ENCODE measurements around the gene TXLNG. TPM values are rescaled to one million over a fixed set of nuclear protein-coding genes. Genes with fewer than 3 reads are reported as not detected.

The TXLNG gene
- total RNA-seq, 1 donor from 2014 or later = 37.1 TPM

GRCh38 chrX:16797841-16798240 is 11.6 kb downstream of the TXLNG start:
- Histone ChIP-seq H2AFZ (replicated peaks) (no peak overlapping the region), H4K20me1 (ENCODE audit: low read depth) (peaks cover 6% of the 10 kb centered on the region), H3K9ac (no peak overlapping the region), H3K27me3 (no peaks in the 10 kb centered on the region), H3F3A (ENCODE audit: low read depth) (no peaks in the 10 kb centered on the region), H3K4me2 (no peak overlapping the region), H3K79me2 (ENCODE audit: low read depth) (peaks cover 94% of the 10 kb centered on the region), H3K4me3 (no peak overlapping the region), H3K9me3 (ENCODE audit: low read depth) (no peaks in the 10 kb centered on the region), H3K27ac (no peak overlapping the region), H3K4me1 (no peaks in the 10 kb centered on the region), H3K36me3 (peaks cover 5% of the 10 kb centered on the region)
- no peaks in the 10 kb centered on the region for H3K9me3 Mint-ChIP-seq
- H3K27ac Mint-ChIP-seq = no peak overlapping the region
- TF ChIP-seq, protein P1, sequence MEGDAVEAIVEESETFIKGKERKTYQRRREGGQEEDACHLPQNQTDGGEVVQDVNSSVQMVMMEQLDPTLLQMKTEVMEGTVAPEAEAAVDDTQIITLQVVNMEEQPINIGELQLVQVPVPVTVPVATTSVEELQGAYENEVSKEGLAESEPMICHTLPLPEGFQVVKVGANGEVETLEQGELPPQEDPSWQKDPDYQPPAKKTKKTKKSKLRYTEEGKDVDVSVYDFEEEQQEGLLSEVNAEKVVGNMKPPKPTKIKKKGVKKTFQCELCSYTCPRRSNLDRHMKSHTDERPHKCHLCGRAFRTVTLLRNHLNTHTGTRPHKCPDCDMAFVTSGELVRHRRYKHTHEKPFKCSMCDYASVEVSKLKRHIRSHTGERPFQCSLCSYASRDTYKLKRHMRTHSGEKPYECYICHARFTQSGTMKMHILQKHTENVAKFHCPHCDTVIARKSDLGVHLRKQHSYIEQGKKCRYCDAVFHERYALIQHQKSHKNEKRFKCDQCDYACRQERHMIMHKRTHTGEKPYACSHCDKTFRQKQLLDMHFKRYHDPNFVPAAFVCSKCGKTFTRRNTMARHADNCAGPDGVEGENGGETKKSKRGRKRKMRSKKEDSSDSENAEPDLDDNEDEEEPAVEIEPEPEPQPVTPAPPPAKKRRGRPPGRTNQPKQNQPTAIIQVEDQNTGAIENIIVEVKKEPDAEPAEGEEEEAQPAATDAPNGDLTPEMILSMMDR (IDR thresholded peaks at IDR 0.05) = no peak
- TF ChIP-seq EZH2 (IDR thresholded peaks at IDR 0.05) (no peak), EZH2phosphoT487 (IDR thresholded peaks at IDR 0.05) (no peak)
- H3K27me3 Mint-ChIP-seq (ENCODE audit: insufficient read depth, low read depth) = peaks cover 3% of the 10 kb centered on the region
- no peaks in the 10 kb centered on the region for H3K4me1 Mint-ChIP-seq
- H3K36me3 Mint-ChIP-seq = peaks cover 27% of the 10 kb centered on the region
- H3K4me3 Mint-ChIP-seq = no peak overlapping the region
- DNase-seq (ENCODE audit: low spot score) = no peak

- peaks cover 24% of the 10 kb centered on the region for H3K36me3 Mint-ChIP-seq
- H3K27me3 ChIP-seq = no peaks in the 10 kb centered on the region
- H3K9me3 Mint-ChIP-seq = no peaks in the 10 kb centered on the region
- TF ChIP-seq EZH2 (IDR thresholded peaks at IDR 0.05) (no peak), EZH2phosphoT487 (IDR thresholded peaks at IDR 0.05) (no peak)
- TF ChIP-seq, protein P1 (IDR thresholded peaks at IDR 0.05) = no peak
- H3K4me3 Mint-ChIP-seq = no peak overlapping the region
- peaks cover 11% of the 10 kb centered on the region for H4K20me1 ChIP-seq (ENCODE audit: low read depth)
- H3K4me1 Mint-ChIP-seq = peaks cover 6% of the 10 kb centered on the region
- no peak overlapping the region for H3K4me3 ChIP-seq
- H3K4me2 ChIP-seq = no peak overlapping the region
- no peaks in the 10 kb centered on the region for H3K36me3 ChIP-seq
- H3K9ac ChIP-seq = no peak overlapping the region
- no peaks in the 10 kb centered on the region for H3K9me3 ChIP-seq (ENCODE audit: low read depth)
- H3F3A ChIP-seq (ENCODE audit: low read depth) = no peaks in the 10 kb centered on the region
- H3K27ac Mint-ChIP-seq = no peak overlapping the region
- no peak for DNase-seq (ENCODE audit: low spot score)
- H2AFZ ChIP-seq (replicated peaks) = no peak overlapping the region
- no peak overlapping the region for H3K27ac ChIP-seq
- peaks cover 94% of the 10 kb centered on the region for H3K79me2 ChIP-seq (ENCODE audit: low read depth)
- peaks cover 4% of the 10 kb centered on the region for H3K4me1 ChIP-seq
- H3K27me3 Mint-ChIP-seq (ENCODE audit: insufficient read depth, low read depth) = peaks cover 2% of the 10 kb centered on the region
These were observed 18.7 kb downstream of the TXLNG start for GRCh38 chrX:16804923-16805464.

- Histone ChIP-seq H3K27me3 (no peaks in the 10 kb centered on the region), H3K4me3 (no peak overlapping the region), H3K4me2 (no peak overlapping the region), H3K36me3 (no peaks in the 10 kb centered on the region), H3F3A (ENCODE audit: low read depth) (no peaks in the 10 kb centered on the region), H2AFZ (replicated peaks) (no peak overlapping the region), H3K9me3 (ENCODE audit: low read depth) (no peaks in the 10 kb centered on the region), H4K20me1 (ENCODE audit: low read depth) (peaks cover 11% of the 10 kb centered on the region), H3K9ac (no peak overlapping the region), H3K79me2 (ENCODE audit: low read depth) (peaks cover 92% of the 10 kb centered on the region), H3K27ac (no peak overlapping the region), H3K4me1 (peaks cover 4% of the 10 kb centered on the region)
- Mint-ChIP-seq H3K4me1 (peaks cover 6% of the 10 kb centered on the region), H3K27me3 (ENCODE audit: insufficient read depth, low read depth) (no peaks in the 10 kb centered on the region), H3K4me3 (no peak overlapping the region), H3K36me3 (peaks cover 16% of the 10 kb centered on the region), H3K9me3 (no peaks in the 10 kb centered on the region), H3K27ac (no peak overlapping the region)
- TF ChIP-seq, protein P1 (IDR thresholded peaks at IDR 0.05) = peak; percentile 39
- no peak for TF ChIP-seq EZH2phosphoT487 (IDR thresholded peaks at IDR 0.05)
- peak; percentile 28 for DNase-seq (ENCODE audit: low spot score)
These were observed 21.3 kb downstream of the TXLNG start for GRCh38 chrX:16807548-16807947.
